Measurements from ENCODE around the gene SLC16A12. TPM values are rescaled to one million over a fixed set of nuclear protein-coding genes. Genes with fewer than 3 reads are reported as not detected.

The SLC16A12 gene
- total RNA-seq, 6 donors from 2014 or later = 1.3 to 4.4 (median 3.5) TPM

DNA sequence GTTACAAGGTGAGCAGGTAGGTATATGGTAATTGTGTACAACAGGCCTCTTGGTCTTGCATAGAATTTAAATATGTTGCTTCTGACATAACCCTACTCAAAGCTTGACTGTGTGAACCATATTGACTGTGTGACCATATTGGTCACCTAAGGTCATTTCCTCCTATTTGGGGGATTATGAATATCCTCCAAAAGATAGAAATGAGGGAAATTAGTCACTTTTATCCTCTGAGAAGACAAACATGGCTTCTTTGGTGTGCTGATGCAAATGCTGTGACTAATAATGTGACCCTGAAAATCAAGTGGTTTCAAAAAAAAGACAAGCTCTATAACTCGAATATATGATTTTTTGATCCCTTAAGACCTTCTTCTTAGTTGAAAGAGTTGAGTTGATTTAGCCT, 93.1 kb downstream of the SLC16A12 start:
- no peaks in the 10 kb centered on the region for H3K36me3 ChIP-seq
- TF ChIP-seq EP300 (IDR thresholded peaks at IDR 0.05) = no peak
- no peak for TF ChIP-seq POLR2A (IDR thresholded peaks at IDR 0.05)
- TF ChIP-seq, protein P1, sequence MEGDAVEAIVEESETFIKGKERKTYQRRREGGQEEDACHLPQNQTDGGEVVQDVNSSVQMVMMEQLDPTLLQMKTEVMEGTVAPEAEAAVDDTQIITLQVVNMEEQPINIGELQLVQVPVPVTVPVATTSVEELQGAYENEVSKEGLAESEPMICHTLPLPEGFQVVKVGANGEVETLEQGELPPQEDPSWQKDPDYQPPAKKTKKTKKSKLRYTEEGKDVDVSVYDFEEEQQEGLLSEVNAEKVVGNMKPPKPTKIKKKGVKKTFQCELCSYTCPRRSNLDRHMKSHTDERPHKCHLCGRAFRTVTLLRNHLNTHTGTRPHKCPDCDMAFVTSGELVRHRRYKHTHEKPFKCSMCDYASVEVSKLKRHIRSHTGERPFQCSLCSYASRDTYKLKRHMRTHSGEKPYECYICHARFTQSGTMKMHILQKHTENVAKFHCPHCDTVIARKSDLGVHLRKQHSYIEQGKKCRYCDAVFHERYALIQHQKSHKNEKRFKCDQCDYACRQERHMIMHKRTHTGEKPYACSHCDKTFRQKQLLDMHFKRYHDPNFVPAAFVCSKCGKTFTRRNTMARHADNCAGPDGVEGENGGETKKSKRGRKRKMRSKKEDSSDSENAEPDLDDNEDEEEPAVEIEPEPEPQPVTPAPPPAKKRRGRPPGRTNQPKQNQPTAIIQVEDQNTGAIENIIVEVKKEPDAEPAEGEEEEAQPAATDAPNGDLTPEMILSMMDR (IDR thresholded peaks at IDR 0.05) = no peak
- H3K27me3 ChIP-seq = no peaks in the 10 kb centered on the region
- WGBS, 2 donors = 79 to 85% methylated on average over 1 of the region's 1 CpG
- ATAC-seq (ENCODE audit: low FRiP score in 2 of 2) = no peak
- DNase-seq = no peak
- H3K4me1 ChIP-seq = no peaks in the 10 kb centered on the region
- H3K9me3 ChIP-seq = no peaks in the 10 kb centered on the region
- H3K4me3 ChIP-seq = no peak overlapping the region
- H3K27ac ChIP-seq = no peak overlapping the region

DNA sequence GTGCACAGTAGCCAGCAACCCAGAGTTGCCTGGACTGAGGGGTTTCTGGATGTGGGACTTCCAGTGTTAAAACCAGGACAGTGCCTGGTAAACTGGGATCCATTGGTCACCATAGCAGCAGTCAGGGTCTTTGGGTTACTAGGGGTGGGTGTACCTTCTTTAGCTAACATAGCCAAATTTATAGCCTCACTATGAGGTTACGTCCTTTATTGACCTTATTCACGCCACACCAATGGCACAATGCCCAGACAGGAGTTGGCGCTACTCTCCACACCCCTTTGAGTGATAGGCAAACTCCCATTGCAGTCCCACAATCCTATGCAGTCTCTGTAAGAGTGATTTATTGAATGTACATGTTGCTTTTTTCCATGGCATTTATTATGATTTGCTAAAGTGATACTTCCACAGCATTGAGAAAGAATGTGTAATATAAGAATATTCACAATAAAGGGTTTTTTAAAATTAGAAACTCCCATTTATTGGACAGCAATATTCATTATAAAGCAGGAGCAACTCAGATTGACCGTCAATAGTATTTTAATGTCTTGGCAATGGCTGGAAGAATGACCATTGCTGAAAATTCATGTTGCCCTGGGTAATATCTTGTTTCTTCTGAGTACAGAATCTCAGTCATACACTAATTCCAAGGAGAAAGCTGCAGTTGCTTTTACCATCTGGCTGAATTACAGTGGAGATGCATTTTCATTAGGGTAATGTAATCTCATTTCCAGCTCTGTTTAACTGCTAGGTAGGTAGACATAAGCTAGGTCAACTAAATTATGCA, 95.0 kb downstream of the SLC16A12 start:
- ATAC-seq (ENCODE audit: low FRiP score in 2 of 2) (peak; percentile 24 to 57), DNase-seq (peak in 1 of 2 donors; percentile 80)
- no peaks in the 10 kb centered on the region for H3K9me3 ChIP-seq
- no peak overlapping the region for H3K4me3 ChIP-seq
- H3K4me1 ChIP-seq = no peaks in the 10 kb centered on the region
- H3K36me3 ChIP-seq = no peaks in the 10 kb centered on the region
- H3K27me3 ChIP-seq = no peaks in the 10 kb centered on the region
- WGBS, 2 donors = 80 to 95% methylated on average over 4 of the region's 4 CpGs
- no peak overlapping the region for H3K27ac ChIP-seq
- TF ChIP-seq POLR2AphosphoS5 (IDR thresholded peaks at IDR 0.05) = no peak
- TF ChIP-seq, protein P1 (IDR thresholded peaks at IDR 0.05) = no peak
- no peak for TF ChIP-seq EP300 (IDR thresholded peaks at IDR 0.05)
- no peak for TF ChIP-seq POLR2A (IDR thresholded peaks at IDR 0.05)

DNA sequence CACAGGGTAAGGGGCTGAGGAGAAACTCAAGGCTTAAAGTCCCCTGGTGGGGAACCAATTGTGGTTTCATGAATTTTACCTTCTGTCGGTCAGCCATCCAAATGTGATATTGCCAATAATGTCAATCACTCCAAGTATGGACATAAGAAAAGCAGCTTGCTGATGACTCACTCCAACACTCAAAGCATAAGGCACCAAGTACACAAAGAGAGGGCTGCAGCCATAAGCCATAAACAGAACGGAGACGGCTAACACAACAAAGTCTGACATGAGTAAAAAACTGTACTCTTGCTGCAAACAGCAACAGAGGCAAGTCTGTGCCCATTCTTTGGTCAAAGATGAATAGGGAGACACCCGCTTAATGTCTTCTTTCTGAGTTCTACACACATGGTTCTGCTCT, 96.9 kb downstream of the SLC16A12 start:
- ATAC-seq (ENCODE audit: low FRiP score in 2 of 2) (no peak), DNase-seq (no peak)
- Histone ChIP-seq H3K27me3 (no peaks in the 10 kb centered on the region), H3K4me1 (no peaks in the 10 kb centered on the region), H3K27ac (no peak overlapping the region), H3K36me3 (no peaks in the 10 kb centered on the region), H3K9me3 (no peaks in the 10 kb centered on the region), H3K4me3 (no peak overlapping the region)
- TF ChIP-seq EP300 (IDR thresholded peaks at IDR 0.05) (no peak), POLR2A (IDR thresholded peaks at IDR 0.05) (no peak), POLR2AphosphoS5 (IDR thresholded peaks at IDR 0.05) (no peak)
- TF ChIP-seq, protein P1 (IDR thresholded peaks at IDR 0.05) = no peak
- WGBS, 2 donors = 88 to 96% methylated on average over 4 of the region's 4 CpGs

DNA sequence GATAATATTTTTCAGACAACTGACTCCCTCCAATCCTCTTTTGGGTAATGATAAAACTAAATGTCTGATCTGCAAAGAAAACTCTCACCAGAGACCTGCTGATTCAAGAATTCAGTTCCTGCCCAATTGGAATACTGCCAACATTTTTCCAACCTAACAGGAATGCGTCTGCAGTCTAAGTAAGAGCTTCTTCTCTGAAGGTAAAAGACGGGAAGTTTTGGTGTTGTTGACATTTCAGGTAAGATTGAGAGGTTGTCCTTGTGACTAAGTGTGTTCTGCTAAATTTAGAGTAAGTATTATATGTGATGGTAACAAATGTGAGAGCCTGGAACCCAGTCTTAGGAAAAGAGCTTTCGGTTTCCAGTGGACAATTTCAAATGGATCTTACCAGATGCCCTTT, 103.4 kb downstream of the SLC16A12 start:
- peak in 1 of 2 donors; percentile 38 for DNase-seq
- H3K27me3 ChIP-seq = no peaks in the 10 kb centered on the region
- 39 to 44% methylated on average over 3 of the region's 3 CpGs for WGBS, 2 donors
- peaks cover 0 to 4% (median 0%) of the 10 kb centered on the region in 4 donors for H3K4me1 ChIP-seq
- no peak overlapping the region for H3K4me3 ChIP-seq
- peak overlapping the region in 3 of 4 donors; percentile 47 to 57 (median 51) for H3K27ac ChIP-seq
- no peaks in the 10 kb centered on the region for H3K36me3 ChIP-seq
- TF ChIP-seq EP300 (IDR thresholded peaks at IDR 0.05) = peak in 1 of 4 donors; percentile 98
- peak in 1 of 2 donors; percentile 42 for TF ChIP-seq POLR2AphosphoS5 (IDR thresholded peaks at IDR 0.05)
- TF ChIP-seq POLR2A (IDR thresholded peaks at IDR 0.05) = no peak
- no peaks in the 10 kb centered on the region for H3K9me3 ChIP-seq
- peak; percentile 38 to 73 for ATAC-seq (ENCODE audit: low FRiP score in 2 of 2)

DNA sequence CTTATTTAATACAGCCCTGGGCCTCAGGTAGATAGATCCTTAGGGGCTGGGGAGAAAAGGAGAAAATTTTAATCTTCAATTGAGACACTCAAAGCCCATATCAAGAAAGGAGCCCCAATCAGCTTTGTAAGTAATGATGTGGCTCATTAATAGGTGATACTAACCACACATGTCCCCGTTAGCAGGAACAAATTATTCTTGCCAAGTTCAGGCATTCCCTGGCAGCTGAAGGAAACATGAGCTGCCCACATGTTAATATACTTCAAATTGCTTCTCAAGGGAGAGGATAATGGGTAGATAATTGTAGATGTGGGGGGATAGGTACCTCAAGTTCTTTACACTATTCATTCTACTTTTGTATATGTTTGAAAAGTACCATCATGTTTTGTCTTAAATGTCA, 106.5 kb downstream of the SLC16A12 start:
- Histone ChIP-seq H3K36me3 (no peaks in the 10 kb centered on the region), H3K4me1 (peaks cover 0 to 4% (median 0%) of the 10 kb centered on the region in 4 donors), H3K27ac (no peak overlapping the region), H3K9me3 (no peaks in the 10 kb centered on the region), H3K4me3 (no peak overlapping the region), H3K27me3 (no peaks in the 10 kb centered on the region)
- DNase-seq = no peak
- 50% methylated on average over 1 of the region's 1 CpG for WGBS, 2 donors
- ATAC-seq (ENCODE audit: low FRiP score in 2 of 2) = no peak
- TF ChIP-seq POLR2A (IDR thresholded peaks at IDR 0.05) = no peak
- TF ChIP-seq, protein P1 (IDR thresholded peaks at IDR 0.05) = no peak
- no peak for TF ChIP-seq POLR2AphosphoS5 (IDR thresholded peaks at IDR 0.05)
- TF ChIP-seq EP300 (IDR thresholded peaks at IDR 0.05) = no peak
